M059J (cell line): Measurements from ENCODE around the gene UCK2. TPM values are rescaled to one million over a fixed set of nuclear protein-coding genes. Genes with fewer than 3 reads are reported as not detected.

Source experiments
- DNase-seq: peaks from one replicate; pipeline ENCODE4 v3.0.0-alpha.2; 2012; ENCODE audit warnings: low read depth
- total RNA-seq: library from RNA; depleted of rRNA; stranded (reverse); fragments of >200 nt; shearing (Covaris generic); gene quantifications from 2 replicates; pipeline ENCODE4 v1.2.3, GENCODE V29; 2014

The UCK2 gene
- total RNA-seq, 1 experiment from 2014 or later: 48.0 TPM

- no peak for DNase-seq
Observed at GRCh38 chr1:165834229-165834628, 6.8 kb downstream of the UCK2 start.

GRCh38 chr1:165834881-165835280 lies 7.5 kb downstream of the UCK2 start:
- no peak for DNase-seq

GRCh38 chr1:165836664-165837482 lies 9.5 kb downstream of the UCK2 start:
- no peak for DNase-seq

DNA sequence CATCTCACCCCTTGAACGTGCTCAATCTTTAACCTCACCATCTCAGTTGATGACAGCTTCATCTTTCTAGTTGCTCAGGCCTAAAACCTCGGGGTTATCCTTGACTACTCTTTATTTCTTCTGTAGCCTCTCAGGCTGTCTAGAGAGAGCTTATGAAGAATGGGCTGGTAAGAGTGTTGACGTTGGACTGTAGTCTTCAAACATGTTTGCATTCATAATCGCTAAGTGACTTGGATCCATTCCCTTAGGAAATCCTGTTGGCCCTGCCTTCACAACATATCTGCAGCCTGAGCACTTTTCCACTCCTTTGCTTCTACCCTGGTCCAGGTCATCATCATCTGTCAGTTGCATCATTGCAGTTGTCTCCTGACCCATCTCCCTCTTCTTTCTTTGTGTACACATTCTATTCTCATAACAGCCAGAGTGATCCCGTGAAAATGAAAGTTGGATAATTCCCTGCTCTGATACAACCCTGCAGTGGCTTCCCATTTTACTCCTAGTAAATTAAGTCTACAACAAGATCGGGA lies 10.5 kb downstream of the UCK2 start:
- DNase-seq: no peak

- DNase-seq: no peak
Observed at GRCh38 chr1:165840423-165840822, 13.0 kb downstream of the UCK2 start.

DNA sequence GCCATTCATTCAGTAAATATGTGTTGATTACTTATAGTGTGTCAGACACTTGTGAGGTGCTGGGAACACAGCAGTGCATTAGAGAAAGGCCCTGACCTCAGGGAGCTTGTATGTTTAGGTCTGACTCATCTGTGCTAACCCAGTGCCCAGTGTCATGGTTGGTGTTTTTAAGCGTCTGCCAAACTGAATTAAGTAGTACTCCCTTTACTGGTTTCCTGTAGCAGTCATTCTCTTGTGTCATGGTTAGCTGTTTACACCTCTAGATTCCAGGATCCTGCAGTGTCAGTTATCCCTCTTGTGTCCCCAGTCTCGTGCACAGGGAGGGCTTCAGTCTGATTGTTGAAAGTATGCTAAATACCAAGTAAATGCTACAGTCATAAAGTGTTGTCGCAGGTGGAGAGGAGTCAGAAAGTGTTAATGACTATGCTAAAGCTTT lies 14.2 kb downstream of the UCK2 start:
- DNase-seq: peak; percentile 69

GRCh38 chr1:165842023-165842670 lies 14.7 kb downstream of the UCK2 start:
- no peak for DNase-seq

DNA sequence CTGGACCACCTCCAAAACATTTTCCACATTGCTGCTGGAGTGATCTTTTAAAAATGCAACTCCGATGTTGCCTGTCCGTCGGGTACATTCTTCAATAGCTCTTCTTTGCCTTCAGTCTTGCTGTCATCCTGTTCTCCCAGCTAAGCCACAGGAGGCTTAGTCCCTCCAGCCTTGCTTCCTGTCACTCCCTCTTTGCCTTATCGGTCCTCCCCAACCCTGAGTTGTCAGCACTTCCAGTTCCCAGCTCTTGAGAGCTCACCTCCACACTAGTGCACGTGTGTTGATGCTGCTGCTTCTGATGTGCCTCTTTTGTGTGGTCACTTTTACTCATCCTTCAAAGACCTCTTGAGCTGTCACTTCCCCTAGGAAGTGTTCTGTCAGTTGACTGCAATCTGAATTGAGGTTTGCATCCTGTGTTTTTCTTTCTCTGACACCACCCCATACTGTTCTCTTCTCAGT lies 15.3 kb downstream of the UCK2 start:
- DNase-seq: peak; percentile 69

- DNase-seq: peak; percentile 71
Observed at GRCh38 chr1:165843304-165843703, 15.9 kb downstream of the UCK2 start.

DNA sequence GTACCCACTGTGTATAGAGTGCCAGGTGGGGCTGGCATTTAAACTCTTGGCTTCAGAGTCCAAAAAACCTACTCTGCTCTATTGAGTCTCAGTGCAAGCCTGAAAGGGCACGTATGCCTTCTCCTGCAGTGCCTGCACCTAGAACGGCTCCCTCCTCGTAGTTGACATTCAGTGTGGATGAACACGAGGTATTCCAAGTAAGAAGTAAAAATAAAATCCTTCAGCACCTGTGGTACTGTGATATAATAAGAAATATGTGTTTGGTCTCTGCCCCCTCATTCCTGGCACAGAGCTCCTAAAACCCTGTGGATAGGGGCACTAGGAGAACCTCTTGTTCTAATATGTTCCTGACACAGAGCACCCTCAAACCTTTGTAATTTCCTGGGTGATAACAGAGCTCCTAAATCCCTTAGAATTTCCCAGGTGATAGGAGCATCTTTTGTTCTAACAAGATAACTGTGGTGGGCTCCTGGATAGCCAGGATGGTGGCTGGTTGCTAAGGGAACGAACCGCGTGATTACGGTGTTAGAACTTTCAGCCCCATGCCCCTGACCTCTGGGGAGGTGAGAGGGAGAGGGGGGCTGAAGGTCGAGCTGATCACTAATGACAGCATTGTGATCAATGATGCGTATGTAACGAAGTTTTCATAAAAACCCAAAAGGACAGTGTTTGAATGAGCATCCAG lies 16.8 kb downstream of the UCK2 start:
- no peak for DNase-seq

DNA sequence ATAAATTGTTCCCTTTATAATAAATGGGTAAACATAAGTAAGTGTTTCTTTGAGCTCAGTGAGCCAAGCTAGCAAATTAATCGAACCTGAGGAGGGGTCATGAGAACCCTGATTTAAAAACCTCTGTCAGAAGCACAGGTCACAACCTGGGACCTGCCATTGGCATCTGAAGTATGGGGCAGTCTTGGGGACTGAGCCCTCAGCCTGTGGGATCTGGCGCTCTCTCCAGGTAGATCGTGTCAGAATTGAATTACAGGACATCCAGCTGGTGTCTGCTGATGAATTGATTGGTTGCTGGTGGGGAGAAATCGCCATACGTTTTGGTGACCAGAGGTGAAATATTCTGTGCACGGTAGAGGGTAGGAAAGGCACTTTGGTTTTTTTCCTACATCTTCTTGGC lies 17.5 kb downstream of the UCK2 start:
- no peak for DNase-seq

DNA sequence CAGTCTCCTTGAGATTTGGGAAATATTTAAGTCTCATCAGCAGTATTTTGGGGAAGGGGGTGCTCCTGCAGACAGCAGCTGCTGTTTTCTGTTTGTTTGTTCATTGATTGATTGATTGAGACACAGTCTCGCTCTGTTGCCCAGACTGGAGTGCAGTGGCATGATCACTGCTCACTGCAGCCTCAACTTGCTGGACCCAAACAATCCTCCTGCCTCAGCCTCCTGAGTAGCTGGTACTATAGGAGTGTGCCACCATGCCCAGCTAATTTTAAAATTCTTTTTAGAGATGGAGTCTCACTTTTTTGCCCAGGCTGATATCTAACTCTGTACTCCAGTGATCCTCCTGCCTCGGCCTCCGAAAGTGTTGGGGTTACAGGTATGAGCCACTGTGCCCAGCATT lies 18.2 kb downstream of the UCK2 start:
- DNase-seq: no peak

- DNase-seq: no peak
Observed at GRCh38 chr1:165845992-165846748, 18.8 kb downstream of the UCK2 start.

GRCh38 chr1:165847486-165847885 lies 20.1 kb downstream of the UCK2 start:
- no peak for DNase-seq

- DNase-seq: no peak
Observed at GRCh38 chr1:165849353-165850133, 22.1 kb downstream of the UCK2 start.

GRCh38 chr1:165851034-165851658 lies 23.7 kb downstream of the UCK2 start:
- DNase-seq: peak; percentile 89

DNA sequence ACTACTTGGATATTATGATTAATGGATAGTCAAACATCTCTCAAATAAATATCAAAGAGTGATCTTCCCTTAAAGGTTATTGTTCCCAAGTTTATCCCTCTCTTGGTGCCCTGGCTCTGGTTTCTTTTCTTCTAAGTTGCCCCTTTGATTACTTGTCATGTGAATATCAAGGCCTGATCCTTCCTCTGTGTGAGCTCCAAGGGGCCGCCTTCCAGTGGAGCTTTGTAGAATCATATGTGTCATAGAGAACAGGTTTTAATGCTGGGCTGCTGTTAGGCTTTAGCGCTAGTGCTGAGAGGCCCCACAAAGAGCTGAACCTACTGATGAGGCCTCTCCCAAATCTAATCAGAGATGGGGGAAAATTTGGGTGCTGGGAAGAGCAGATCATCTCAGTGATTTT lies 25.5 kb downstream of the UCK2 start:
- DNase-seq: no peak

- DNase-seq: no peak
Observed at GRCh38 chr1:165853528-165854075, 26.2 kb downstream of the UCK2 start.

- peak; percentile 79 for DNase-seq
Observed at GRCh38 chr1:165854101-165854845, 26.9 kb downstream of the UCK2 start.
